Central memory CD8-positive, alpha-beta T cell (primary cell): ENCODE measurements around the gene SBF2.
A peak's percentile ranks its signal among the peaks of the same experiment; 100 is the strongest.
"Not testable (repeated sequence)": the region's sequence is repeated elsewhere in the genome, so short reads cannot be mapped to it uniquely, and the experiment has no call there.

Source experiments
- ATAC-seq: fragments of 150-1000 bp; cut with Tn5 transposase; replicated peaks from 2 replicates; pipeline ENCODE4 v1.10.0; 2022; ENCODE audit warnings: mild to moderate bottlenecking, moderate FRiP score, moderate number of reproducible peaks; ENCODE audit not compliant: poor library complexity, severe bottlenecking; ENCODE audit errors: extremely low read depth
- DNase-seq, 2 donors: peaks; one replicate each; pipeline ENCODE4 v3.0.0; 2021; ENCODE audit warnings: low spot score in 2 of 2
- H3K27ac Mint-ChIP-seq: one replicate; pipeline ENCODE4 v1.8.0; 2022; ENCODE audit warnings: low read depth, mild to moderate bottlenecking, moderate library complexity, mixed read lengths
- H3K27me3 Mint-ChIP-seq: one replicate; pipeline ENCODE4 v1.8.0; 2022; ENCODE audit warnings: mixed read lengths
- H3K36me3 Mint-ChIP-seq: one replicate; pipeline ENCODE4 v1.8.0; 2022; ENCODE audit warnings: mild to moderate bottlenecking, moderate library complexity, mixed read lengths; ENCODE audit not compliant: insufficient read depth
- H3K4me1 Mint-ChIP-seq: one replicate; pipeline ENCODE4 v1.8.0; 2022; ENCODE audit warnings: mixed read lengths
- H3K4me3 Mint-ChIP-seq: one replicate; pipeline ENCODE4 v1.8.0; 2022; ENCODE audit warnings: mild to moderate bottlenecking, moderate library complexity, mixed read lengths
- H3K9me3 Mint-ChIP-seq: one replicate; pipeline ENCODE4 v1.8.0; 2022; ENCODE audit warnings: mixed read lengths

Gene SBF2

DNA sequence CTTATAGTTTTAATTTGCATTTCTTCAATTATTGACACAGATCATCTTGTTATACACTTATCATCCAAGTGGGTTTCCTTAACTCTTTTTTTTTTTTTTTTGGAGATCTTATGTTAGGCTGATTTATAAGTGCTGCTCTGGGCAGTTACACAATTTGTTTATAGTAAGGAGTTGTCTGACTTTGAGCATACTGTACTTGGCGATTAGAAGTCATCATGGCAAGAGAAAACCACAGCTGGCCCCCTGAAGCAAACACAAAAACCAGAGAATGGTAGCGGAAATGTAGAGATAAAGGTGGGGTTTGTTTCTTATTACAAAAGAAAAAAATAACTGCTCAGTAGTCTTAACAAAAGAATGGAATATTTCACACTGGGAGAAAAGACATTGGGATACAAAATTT is 337.5 kb downstream of the SBF2 start:
- ATAC-seq, result no peak
- H3K4me3 Mint-ChIP-seq, result no peak overlapping the region
- no peak for DNase-seq
- no peak overlapping the region for H3K27ac Mint-ChIP-seq
- no peaks in the 10 kb centered on the region for H3K9me3 Mint-ChIP-seq
- no peaks in the 10 kb centered on the region for H3K4me1 Mint-ChIP-seq
- no peaks in the 10 kb centered on the region for H3K36me3 Mint-ChIP-seq
- H3K27me3 Mint-ChIP-seq, result no peaks in the 10 kb centered on the region

DNA sequence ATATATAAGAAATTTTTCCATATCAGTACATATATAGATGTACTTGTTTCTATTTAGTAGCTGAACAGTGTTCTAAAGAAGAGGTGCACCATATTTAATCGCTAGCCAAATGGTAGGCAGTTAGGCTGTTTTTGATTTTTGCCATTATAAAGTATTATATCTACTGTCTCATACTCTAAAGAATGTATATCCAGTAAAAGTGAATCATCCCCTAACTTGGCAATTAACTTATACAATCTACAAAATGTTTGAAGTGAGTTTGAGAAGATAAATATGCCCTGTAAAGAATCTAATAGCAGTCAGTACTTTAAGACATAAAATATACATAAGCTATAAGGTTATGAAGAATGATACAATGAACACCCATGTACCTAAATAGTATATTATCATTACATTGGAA is 338.6 kb downstream of the SBF2 start:
- DNase-seq, result no peak
- no peaks in the 10 kb centered on the region for H3K4me1 Mint-ChIP-seq
- no peaks in the 10 kb centered on the region for H3K27me3 Mint-ChIP-seq
- ATAC-seq, result no peak
- no peak overlapping the region for H3K27ac Mint-ChIP-seq
- H3K4me3 Mint-ChIP-seq, result no peak overlapping the region
- H3K9me3 Mint-ChIP-seq, result no peaks in the 10 kb centered on the region
- H3K36me3 Mint-ChIP-seq, result no peaks in the 10 kb centered on the region

DNA sequence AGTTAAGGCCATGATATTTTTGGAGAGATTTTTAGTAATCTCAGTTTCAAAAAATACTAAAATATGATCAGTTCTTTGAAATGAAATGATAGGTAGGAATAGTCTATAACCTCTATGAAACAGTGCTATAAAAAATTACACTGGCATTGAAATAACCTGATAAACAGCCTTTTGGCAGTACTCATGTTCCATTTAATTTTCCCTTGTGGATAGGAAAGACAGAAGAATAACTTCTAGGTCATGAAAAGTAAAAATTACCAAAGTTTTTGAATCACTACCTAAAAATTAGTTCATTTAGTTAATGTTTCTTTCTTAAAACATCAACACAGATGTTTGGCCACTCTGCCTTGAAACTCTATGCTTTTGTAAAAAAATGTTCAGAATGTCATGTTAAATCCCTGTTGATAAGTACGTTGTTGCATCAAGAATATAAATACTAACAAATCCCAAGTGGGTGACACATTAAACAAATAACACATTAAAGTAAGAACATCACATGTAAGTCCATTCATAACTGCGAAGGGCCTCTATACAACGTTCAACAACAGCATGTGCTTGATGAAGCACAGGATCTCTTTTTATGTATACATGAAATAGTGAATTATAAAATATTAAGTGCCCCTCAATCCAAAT is 339.9 kb downstream of the SBF2 start:
- no peak for ATAC-seq
- Mint-ChIP-seq H3K27ac (no peak overlapping the region), H3K4me1 (no peaks in the 10 kb centered on the region), H3K4me3 (no peak overlapping the region), H3K9me3 (no peaks in the 10 kb centered on the region), H3K27me3 (no peaks in the 10 kb centered on the region), H3K36me3 (no peaks in the 10 kb centered on the region)
- DNase-seq, result no peak

DNA sequence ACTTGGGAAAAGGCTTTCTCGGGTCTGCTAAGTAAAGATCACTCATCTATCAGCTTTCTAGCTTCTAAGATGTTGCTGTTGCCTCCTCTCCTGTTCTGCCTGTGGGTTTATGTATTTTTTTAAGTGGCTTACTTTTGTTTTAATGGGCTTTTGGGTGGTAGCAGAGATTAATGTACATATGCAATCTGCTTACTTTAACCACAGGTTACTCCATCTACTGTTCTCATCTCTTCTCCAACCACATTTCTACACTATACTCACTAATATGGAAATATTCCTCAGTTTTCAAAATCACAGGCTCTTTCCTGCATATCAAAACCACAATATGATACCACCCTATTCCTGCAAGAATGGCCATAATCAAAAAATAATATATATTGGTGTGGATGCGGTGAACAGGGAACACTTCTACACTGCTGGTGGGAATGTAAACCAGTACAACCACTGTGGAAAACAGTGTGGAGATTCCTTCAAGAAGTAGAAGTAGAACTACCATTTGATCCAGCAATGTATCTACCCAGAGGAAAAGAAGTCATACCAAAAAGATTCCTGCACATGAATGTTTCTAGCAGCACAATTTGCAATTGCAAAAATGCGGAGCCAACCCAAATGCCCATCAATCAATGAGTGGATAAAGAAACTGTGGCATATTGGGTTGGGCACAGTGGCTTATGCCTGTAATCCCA is 341.4 kb downstream of the SBF2 start:
- Mint-ChIP-seq H3K4me3 (no peak overlapping the region), H3K9me3 (no peaks in the 10 kb centered on the region), H3K4me1 (no peaks in the 10 kb centered on the region), H3K36me3 (no peaks in the 10 kb centered on the region), H3K27me3 (no peaks in the 10 kb centered on the region), H3K27ac (no peak overlapping the region)
- DNase-seq (no peak), ATAC-seq (no peak)

DNA sequence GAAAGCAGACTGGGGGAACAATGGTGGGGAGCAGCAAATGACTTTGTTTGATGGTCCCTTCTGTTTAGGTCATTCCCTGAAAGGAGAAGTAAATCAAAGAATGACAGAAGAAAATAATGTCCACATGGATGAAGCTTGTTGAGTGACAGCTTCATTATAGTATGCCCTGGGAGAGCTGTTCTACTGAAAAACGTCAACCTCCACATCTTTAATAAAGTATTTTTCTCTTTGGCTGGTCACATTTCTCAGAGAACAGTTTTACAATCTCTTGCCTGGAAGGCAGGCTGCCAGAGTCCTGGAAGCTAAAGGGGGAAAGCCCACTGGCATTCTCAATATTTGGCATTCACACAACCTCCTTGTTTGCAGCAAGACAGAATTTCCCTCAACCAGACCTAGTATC is 342.2 kb downstream of the SBF2 start:
- Mint-ChIP-seq H3K4me1 (no peaks in the 10 kb centered on the region), H3K9me3 (no peaks in the 10 kb centered on the region), H3K36me3 (no peaks in the 10 kb centered on the region), H3K4me3 (no peak overlapping the region), H3K27me3 (no peaks in the 10 kb centered on the region), H3K27ac (no peak overlapping the region)
- DNase-seq (no peak), ATAC-seq (no peak)

DNA sequence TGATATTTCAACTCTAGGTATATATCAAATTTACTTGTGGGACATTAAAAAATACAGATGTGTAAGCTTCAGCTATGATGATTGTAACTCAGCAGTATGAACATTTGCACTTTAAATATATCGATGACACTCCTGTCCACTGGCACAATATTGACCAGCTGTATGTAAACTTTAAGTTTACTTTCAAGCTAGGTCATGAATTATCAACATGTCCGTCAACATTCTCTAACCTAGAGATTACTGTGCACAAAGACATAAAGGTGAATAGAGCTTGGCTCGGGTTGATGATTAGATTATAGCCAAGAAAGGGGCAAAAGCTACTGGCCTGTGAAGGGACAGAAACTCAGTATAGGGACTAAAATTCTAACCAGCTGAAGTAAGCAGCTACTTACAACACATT is 343.6 kb downstream of the SBF2 start:
- Mint-ChIP-seq H3K9me3 (no peaks in the 10 kb centered on the region), H3K27ac (no peak overlapping the region)
- no peak for ATAC-seq

GRCh38 chr11:9947231-9947864 is 346.7 kb downstream of the SBF2 start:
- no peaks in the 10 kb centered on the region for H3K4me1 Mint-ChIP-seq
- no peak overlapping the region for H3K4me3 Mint-ChIP-seq
- no peaks in the 10 kb centered on the region for H3K9me3 Mint-ChIP-seq
- no peak for DNase-seq
- no peaks in the 10 kb centered on the region for H3K27me3 Mint-ChIP-seq
- H3K27ac Mint-ChIP-seq, result no peak overlapping the region
- ATAC-seq, result peak; percentile 60
- no peaks in the 10 kb centered on the region for H3K36me3 Mint-ChIP-seq

More for the DNA sequence above, 343.6 kb downstream of the SBF2 start:
- no peaks in the 10 kb centered on the region for H3K36me3 Mint-ChIP-seq
- no peak overlapping the region for H3K4me3 Mint-ChIP-seq
- no peaks in the 10 kb centered on the region for H3K27me3 Mint-ChIP-seq
- no peaks in the 10 kb centered on the region for H3K4me1 Mint-ChIP-seq
- DNase-seq, result no peak

DNA sequence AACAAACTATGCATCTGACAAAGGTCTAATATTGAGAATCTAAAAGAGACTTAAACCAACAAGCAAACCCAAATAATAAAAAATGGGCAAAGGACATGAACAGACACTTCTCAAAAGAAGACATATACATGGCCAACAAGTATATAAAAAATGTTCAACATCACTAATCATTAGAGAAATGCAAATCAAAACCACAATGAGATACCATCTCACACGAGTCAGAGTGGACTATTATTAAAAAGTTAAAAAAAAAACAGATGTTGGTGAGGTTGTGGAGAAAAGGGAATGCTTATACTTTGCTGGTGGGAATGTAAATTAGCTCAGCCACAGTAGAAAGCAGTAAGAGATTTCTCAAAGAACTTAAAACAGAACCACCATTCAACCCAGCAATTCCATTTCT is 348.3 kb downstream of the SBF2 start:
- not testable (repeated sequence) for H3K27ac Mint-ChIP-seq, H3K36me3 Mint-ChIP-seq, H3K4me3 Mint-ChIP-seq, H3K9me3 Mint-ChIP-seq, ATAC-seq, H3K4me1 Mint-ChIP-seq, H3K27me3 Mint-ChIP-seq, DNase-seq

DNA sequence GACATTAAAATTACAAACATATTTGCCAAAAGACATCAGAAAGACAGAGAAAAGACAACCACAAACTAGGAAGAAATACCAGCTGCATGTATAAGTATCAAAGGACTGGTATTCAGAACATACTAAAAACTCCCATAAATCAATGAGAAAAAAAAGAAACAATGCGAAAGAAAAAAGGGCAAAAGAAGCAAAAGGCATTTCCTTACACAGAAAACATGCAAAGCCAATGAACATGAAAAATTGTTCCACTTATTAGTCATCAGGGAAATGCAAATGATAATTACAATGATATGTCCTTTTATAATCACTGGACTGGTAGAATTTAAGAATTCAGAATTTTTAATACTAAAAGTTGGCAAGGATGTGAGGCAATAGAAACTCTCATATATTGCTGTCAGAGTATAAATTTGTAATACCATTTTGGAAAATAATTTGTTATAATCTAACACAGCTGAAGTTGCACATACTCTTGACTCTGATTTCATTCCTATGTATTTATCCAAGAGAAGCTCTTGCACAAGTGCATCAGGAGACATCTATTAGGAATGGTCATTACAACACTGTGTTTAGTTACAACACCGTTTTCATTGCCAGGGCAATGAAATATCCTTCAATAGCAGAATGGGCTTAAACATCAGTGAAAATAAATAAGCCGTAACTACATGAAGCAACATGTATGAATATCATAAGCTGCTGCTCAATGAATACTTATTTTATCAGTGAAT is 350.5 kb downstream of the SBF2 start:
- no peaks in the 10 kb centered on the region for H3K36me3 Mint-ChIP-seq
- H3K27me3 Mint-ChIP-seq, result no peaks in the 10 kb centered on the region
- H3K4me3 Mint-ChIP-seq, result no peak overlapping the region
- no peak for DNase-seq
- no peak overlapping the region for H3K27ac Mint-ChIP-seq
- H3K9me3 Mint-ChIP-seq, result no peaks in the 10 kb centered on the region
- H3K4me1 Mint-ChIP-seq, result no peaks in the 10 kb centered on the region
- ATAC-seq, result no peak

- no peaks in the 10 kb centered on the region for H3K4me1 Mint-ChIP-seq
- ATAC-seq (no peak), DNase-seq (no peak)
- H3K9me3 Mint-ChIP-seq, result peaks cover under 1% of the 10 kb centered on the region
- H3K36me3 Mint-ChIP-seq, result no peaks in the 10 kb centered on the region
- H3K4me3 Mint-ChIP-seq, result no peak overlapping the region
- H3K27me3 Mint-ChIP-seq, result no peaks in the 10 kb centered on the region
- H3K27ac Mint-ChIP-seq, result no peak overlapping the region
Observed at GRCh38 chr11:9941991-9942390, 352.0 kb downstream of the SBF2 start.

GRCh38 chr11:9939150-9939549 is 354.9 kb downstream of the SBF2 start:
- not testable (repeated sequence) for H3K27ac Mint-ChIP-seq, H3K4me1 Mint-ChIP-seq, H3K27me3 Mint-ChIP-seq, H3K4me3 Mint-ChIP-seq, H3K36me3 Mint-ChIP-seq, H3K9me3 Mint-ChIP-seq, ATAC-seq, DNase-seq

- Mint-ChIP-seq H3K4me1 (peaks cover 6% of the 10 kb centered on the region), H3K27me3 (no peaks in the 10 kb centered on the region), H3K36me3 (peaks cover 1% of the 10 kb centered on the region), H3K27ac (no peak overlapping the region), H3K9me3 (peaks cover 5% of the 10 kb centered on the region), H3K4me3 (no peak overlapping the region)
- ATAC-seq, result no peak
- no peak for DNase-seq
Observed at GRCh38 chr11:9936754-9937153, 357.3 kb downstream of the SBF2 start.

DNA sequence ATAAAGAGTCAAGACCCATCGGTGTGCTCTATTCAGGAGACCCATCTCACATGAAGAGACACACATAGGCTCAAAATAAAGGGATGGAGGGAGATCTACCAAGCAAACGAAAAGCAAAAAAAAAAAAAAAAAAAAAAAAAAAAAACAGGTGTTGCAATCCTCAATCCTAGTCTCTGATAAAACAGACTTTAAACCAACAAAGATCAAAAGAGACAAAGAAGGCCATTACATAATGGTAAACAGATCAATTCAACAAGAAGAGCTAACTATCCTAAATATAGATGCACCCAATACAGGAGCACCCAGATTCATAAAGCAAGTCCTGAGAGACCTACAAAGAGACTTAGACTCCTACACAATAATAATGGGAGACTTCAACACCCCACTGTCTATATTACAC is 361.2 kb downstream of the SBF2 start:
- not testable (repeated sequence) for H3K27ac Mint-ChIP-seq, DNase-seq, H3K27me3 Mint-ChIP-seq, ATAC-seq, H3K4me3 Mint-ChIP-seq, H3K4me1 Mint-ChIP-seq, H3K9me3 Mint-ChIP-seq, H3K36me3 Mint-ChIP-seq
